HK-2 (cell line): ENCODE results near the gene TICRR.

ENCODE experiments used
- DNase-seq: peaks from one replicate; pipeline ENCODE4 v3.0.0-alpha.2; 2018; ENCODE audit not compliant: unreplicated experiment

TICRR gene

GRCh38 chr15:89672221-89673164 lies 97.2 kb downstream of the TICRR start:
- no peak for DNase-seq

GRCh38 chr15:89673165-89673512 lies 97.9 kb downstream of the TICRR start:
- DNase-seq = no peak

- DNase-seq = no peak
These were observed 99.3 kb downstream of the TICRR start for GRCh38 chr15:89674526-89674925.

GRCh38 chr15:89675606-89676005 lies 100.3 kb downstream of the TICRR start:
- DNase-seq = no peak

GRCh38 chr15:89677381-89677780 lies 102.1 kb downstream of the TICRR start:
- no peak for DNase-seq
